Hindlimb muscle (tissue), 1 donor: Measurements from ENCODE around the gene COLEC12. TPM values are rescaled to one million over a fixed set of nuclear protein-coding genes. Genes with fewer than 3 reads are reported as not detected.
A peak's percentile ranks its signal among the peaks of the same experiment; 100 is the strongest.
"Not testable (repeated sequence)": the region's sequence is repeated elsewhere in the genome, so short reads cannot be mapped to it uniquely, and the experiment has no call there.

Source experiments
- DNase-seq: peaks from one replicate; pipeline ENCODE4 v3.0.0-alpha.2; 2013
- polyA plus RNA-seq: library from polyadenylated mRNA; unstranded; fragments of 120-200 nt; gene quantifications from one replicate; pipeline ENCODE4 v1.2.1, GENCODE V29; 2013; ENCODE audit not compliant: insufficient read length

Gene COLEC12
- polyA plus RNA-seq, 1 donor = 45.0 TPM

DNA sequence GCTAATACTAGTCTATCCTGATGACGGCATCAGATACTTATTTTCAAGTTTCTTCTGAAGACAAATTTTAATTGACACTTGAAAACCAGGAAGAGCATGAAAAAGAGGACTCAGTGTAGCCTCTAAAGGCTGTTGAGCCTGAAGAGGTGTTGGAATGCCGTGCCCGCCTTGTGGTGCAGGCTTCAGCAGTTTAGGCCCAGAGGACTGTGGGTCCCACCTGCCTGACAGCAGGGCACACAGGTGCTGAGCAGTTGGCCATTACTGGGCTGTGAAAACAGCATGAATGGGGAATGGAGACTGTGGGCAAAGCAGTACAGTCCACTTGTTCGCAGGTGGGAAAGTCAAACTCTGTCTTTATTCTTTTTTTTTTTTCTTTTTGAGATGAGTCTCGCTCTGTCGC lies 182.9 kb downstream of the COLEC12 start:
- no peak for DNase-seq

DNA sequence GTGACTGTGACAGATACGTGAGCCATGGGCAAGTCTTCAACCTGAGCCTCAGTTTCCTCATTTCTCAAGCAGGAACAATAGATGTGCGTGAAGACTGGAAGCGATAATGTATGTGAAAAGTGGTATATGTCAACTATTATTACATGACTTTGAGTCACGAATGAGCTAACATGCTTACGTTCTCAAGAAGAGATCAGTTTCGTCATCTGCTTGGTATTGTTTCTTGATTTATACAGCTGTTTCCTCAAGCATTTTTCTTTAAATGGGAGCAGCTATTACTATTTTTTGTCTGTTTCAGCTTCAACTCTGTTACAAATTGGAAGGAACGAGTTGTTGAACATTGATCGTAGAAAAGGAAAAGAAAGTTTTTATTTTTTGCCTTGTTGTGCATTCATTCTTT lies 184.1 kb downstream of the COLEC12 start:
- DNase-seq = no peak

DNA sequence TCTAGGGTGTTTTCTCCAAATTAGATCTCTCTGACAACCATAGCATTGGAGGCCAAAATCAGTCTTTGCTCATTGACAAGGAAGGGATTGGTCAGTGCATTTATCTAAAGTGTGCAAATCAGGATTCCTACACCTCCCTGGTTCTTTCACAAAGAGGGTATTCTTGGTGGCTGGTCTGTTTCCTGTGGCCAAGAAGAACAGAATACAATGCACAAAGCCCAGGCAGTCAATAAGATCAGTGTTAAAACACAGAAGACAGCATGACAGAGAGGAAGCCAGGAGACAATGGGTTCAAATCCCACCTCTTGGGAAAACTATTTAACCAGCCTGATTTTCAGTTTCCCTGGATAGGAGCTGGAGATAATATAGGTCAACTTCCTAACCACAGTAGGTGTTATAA lies 186.6 kb downstream of the COLEC12 start:
- no peak for DNase-seq

DNA sequence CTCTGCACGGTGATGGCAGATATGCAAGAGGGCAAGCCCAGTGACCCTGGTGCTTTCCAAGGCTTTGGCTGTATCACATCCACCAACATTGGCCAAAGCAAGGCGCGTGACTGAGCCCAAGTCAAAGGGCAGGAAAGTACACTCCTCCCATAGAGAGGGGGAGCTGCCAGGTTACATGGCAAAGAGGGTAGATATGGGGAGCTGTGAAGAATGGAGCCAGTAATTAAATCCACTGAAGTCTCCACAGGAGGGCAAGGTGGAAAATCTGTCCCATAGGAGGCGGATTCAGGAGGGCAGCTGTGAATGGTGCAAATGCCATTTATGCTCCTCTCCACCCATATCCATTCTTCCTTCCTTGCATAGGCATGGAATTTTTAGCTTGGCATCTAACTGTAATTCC lies 188.1 kb downstream of the COLEC12 start:
- no peak for DNase-seq

DNA sequence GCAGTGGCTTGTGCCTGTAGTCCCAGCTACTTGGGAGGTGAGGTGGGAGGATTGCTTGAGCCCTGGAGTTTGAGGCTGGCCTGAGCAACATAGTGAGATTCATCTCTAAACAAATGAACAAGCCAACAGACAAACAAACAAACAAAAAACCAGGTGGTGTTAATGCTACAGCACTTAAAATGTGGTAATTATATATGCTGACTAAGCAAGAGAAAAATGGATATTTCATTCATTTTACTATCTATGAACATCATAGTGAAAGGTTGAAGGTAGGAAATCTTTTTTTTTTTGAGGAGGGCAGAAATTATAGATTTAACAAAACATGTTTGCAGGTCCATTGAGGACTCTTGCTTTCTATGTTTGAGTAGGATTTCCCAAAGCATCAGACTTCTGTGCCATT lies 190.5 kb downstream of the COLEC12 start:
- DNase-seq = no peak

DNA sequence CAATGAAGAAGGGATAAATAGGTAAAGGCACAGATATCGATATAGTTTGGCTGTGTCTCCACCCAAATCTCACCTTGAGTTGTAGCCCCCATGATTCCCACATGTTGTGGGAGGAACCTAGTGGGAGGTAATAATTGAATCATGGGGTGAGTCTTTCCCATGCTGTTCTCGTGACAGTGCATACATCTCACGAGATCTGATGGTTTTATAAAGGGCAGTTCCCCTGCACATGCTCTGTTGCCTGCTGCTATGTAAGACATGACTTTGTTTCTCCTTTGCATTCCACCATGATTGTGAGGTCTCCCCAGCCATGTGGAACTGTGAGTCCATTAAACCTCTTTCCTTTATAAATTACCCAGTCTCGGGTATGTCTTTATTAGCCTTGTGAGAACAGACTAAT lies 192.4 kb downstream of the COLEC12 start:
- DNase-seq = not testable (repeated sequence)

DNA sequence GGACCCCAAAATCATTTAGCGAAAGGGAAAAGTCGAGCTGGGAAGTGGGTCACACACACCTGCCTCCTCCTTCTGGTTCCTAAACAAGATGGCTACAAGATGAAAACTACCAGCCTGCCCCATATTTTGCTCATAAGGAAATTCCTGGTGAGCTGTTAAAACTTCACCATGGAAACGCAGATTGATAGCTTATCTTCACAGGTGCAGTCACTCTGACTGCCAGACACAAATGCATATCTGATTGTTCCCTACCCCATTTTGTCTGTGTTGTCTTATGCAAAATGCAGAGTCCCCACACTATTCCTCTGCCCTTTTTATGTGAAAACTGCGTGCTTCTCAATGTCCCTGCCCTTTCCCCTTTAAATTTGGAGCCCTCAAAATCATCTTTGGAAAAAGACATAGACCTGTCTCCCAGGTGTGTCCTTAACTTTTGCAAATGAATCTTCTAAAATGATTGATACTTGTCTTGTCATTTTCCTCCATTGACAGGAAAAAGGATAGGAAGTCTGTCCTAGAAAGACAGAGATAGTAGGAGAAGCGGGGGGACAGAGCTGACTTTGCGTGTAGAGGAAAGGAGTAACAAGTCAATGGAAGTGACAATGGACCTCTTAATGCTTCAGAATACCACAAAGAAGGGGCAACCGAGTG lies 193.8 kb downstream of the COLEC12 start:
- DNase-seq = no peak

DNA sequence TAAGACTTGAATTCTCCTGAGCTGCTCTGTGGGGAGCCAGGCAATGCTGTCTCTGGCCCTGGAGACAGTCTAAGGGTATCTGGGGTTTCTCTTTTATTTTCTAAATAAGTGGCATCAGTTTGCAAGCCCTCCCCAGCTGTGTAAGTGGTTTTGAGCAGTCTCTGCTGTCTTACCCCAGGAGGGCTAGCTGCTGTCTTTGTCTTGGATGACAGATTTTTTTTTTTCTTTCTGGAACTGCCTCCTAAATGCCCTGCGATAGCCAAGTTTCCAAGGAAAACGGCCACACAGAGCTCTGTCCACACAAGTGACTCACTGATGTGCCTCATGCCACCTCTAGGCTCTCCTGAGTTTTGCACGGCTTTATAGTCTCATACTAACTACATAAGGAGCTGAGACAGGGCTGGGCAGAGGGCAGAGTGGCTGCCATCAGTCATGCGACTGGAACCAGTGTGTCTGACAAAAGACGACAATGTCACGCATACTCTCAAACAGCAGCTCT lies 195.4 kb downstream of the COLEC12 start:
- no peak for DNase-seq

DNA sequence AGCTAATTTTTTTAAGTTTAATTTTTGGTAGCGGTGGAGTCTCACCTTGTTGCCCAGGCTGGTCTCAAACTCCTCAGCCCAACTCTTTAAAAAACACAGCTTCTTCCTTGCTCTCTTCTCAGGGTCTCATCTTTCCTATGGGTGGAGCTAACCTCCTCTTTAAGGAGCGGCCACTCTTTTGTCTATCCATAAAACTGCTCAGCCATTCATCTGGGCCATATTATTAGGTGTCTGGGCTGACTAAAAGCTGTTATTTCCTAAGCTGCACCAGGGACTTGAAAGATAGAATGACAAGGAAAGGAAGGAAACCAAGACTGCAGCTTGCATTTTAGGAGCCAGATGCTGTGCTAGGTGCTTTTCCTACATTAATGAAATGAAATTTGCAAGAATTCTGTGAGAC lies 196.9 kb downstream of the COLEC12 start:
- DNase-seq = no peak

DNA sequence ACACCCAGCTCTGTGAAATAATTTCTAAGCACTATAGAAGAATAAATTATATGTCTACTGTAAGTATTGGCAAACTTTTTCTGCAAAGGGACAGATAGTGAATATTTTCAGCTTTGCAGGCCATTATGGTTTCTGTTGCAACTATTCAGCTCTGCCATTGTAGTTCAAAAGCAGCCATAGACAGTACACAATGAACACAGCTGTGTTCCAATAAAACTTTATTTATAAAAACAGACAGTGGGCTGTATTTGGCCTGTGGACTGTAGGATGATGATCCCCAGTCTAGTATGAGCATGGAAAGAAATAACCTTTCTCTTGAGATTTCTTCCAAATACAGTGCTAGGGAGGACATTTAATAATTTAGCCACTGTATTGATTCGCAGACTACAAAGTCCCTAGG lies 197.5 kb downstream of the COLEC12 start:
- DNase-seq = no peak

DNA sequence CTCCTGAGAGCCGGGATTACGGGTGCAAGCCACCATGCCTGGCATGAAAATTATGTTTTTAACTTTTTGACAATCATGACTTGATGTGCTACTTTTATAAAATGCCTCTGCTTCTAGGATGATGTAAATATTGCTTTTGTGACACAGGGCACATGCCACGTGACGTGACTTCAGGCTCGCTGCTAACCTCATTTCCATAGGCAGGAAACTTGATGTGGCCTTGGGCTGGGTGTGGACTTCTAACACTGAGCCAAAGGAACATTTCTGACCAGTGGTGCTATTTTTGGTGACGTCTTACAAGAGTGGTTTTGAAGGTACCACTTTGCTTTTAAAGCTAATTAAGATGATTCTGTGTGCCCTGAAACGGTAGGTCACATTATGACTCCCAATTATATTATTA lies 198.4 kb downstream of the COLEC12 start:
- DNase-seq = no peak

DNA sequence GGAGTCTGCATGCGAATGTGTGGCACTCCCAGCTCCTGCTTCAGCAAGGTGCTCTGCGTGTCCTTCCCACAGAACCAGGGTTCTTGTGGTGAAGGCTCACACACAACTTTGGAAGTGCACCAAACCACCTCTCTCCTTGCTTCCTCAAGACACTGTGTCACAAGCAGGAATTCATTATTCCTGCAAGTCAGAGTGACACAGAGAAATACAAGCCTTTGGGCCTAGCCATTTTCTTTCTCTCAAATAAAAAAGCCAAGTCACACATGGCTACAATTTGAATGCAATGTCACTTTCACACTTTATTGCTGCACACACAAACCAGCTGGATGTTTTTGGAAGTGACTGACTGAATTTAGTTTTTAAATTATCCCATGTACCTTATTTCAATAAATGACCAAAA lies 202.6 kb downstream of the COLEC12 start:
- DNase-seq = no peak

DNA sequence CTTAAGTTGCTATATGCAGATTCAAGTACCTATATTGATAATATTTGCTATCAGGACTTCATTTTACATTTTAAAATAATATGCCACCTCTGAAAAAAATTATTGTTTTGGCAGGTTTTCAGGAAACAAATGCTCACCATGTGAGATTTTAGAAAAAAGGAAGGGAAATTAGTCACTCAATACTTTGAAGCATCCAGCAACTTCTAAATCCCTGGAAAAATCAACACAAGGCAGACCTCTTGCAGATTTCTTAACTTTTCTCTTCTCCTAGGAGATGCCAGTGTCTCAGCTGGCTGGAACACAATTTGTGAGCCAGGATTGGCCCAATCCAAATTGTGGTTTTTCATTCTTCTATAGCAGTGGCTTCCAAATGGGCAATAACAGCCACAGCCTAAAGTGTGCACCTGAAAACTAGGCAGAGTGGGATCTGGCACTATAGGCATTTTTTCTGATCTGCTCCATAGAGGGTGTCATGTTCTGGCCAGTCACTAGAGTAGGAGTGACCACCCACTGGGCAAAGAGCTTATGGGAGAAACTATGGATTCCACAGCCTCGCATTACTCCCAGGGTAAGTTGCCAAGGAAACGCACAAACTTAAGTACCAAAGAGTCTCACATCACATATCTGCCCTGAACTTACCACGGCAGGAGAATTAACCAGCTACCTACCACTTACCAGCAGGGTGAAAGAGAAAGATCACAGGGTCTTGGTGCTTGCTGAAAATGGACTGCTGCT lies 204.6 kb downstream of the COLEC12 start:
- DNase-seq = peak; percentile 19

DNA sequence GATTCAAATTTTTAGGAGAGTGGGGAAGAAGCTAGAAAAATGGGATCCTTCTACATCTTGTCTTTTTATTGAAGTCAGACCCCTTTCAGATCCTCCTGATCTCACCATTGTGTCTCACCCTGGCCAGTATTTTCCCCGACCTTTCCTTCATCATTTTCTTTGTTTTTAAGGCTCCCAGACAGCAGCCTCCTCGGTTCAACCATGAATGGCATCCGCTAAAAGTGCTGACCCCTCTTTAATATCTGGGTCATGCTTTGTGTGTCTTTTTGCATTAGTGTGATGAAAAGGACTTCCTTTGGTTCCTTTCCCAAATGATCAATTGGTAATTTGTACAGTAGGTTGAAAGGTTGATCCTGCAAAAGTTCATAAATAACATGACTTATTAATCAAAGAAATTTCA lies 205.9 kb downstream of the COLEC12 start:
- DNase-seq = no peak

DNA sequence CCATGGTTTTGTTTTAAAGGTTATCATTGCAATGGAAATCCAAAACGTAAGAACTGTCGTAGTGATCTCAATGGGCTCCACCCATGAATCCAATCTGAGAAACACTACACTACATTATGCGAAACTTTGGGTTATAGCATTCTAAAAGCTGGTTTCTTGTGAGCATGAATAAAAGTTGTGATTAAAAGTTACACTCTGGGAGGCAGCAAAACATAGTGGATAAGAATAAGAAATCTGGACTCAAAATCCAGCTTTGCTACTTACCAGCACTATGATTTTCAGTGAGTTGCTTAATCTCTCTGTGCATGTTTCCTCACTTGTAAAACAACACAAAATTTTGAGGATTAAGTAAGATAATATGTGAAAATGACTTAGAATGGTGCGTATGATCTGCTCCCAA lies 207.0 kb downstream of the COLEC12 start:
- peak; percentile 34 for DNase-seq

DNA sequence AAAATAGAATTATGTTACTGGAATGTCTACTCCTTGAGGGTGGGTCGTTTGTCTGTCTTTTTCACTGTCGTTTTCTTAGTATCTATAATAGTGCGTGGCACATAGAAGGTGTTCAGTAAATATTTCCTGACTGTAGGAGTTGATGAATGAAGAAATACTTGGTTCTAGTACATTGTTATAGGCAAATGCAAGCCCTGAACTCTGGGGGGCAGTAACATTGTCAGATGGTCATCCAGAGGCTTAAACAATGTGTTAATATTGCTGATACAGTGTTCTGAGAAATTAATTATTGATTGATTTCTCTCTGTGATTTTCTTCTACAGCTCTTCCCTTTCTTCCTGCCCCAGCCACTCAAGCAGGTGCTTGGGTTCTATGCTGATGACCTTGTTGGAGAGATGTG lies 208.2 kb downstream of the COLEC12 start:
- no peak for DNase-seq

DNA sequence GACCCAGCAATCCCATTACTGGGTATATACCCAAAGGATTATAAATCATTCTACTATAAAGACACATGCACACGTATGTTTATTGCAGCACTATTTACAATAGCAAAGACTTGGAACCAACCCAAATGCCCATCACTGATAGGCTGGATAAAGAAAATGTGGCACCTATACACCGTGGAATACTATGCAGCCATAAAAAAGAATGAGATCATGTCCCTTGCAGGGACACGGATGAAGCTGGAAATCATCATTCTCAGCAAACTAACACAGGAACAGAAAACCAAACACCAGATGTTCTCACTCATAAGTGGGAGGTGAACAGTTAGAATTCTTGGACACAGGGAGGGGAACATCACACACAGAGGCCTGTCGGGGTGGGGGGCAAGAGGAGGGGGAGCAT lies 210.5 kb downstream of the COLEC12 start:
- DNase-seq = not testable (repeated sequence)

DNA sequence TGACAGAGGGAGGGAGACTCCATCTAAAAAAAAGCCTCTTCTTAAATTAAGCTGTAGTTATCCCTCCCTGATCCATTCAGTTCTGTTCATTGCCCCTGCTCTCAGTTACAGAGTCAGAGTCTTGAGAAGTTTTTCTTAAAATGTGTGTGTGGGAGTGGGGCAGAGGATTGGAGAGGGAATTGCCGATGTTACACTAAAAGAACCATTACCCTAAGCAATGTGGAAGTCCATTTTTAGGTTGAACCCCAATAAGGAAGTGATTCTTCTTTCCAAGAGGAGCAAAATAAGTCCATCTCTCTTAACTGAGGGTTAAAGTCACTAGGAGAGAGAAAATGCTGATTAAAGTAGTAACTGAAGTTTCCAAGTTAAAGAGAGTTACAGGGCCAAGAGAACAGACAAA lies 211.5 kb downstream of the COLEC12 start:
- DNase-seq = no peak

DNA sequence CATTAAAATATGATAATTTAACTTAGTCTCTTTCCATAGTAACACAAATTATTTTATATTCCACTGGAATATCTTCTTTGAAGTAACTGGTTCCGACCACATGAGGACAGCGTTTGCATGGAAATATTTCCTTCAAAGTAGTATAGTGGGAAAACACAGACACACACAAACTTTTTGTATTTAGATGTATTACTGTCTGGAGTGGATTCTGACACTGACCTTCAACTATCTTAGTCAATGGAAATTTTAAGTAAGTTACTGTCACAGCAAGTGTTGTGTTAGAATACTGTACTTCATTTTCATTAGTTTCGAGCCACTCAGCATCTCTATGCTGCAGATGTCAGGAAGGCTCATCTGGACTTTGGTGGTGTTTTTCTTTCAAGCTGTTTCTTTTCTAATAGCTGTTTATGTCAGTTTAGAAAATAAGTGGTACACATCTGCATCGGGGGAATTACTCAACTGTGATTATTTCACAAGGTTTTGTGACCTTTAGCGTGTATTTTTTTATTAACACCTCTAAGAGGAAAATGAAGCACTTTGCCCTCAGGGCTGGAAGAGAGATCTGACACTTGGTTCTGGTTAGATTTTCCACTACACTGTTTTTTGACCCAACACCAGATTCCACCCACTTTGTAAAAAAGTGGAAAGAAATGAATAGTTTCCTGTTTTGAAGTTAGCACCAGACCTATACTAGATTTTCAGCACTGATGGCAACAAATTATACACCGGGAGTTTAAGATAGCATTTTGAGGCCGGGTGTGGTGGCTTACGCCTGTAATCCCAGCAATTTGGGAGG lies 213.8 kb downstream of the COLEC12 start:
- DNase-seq = peak; percentile 34

DNA sequence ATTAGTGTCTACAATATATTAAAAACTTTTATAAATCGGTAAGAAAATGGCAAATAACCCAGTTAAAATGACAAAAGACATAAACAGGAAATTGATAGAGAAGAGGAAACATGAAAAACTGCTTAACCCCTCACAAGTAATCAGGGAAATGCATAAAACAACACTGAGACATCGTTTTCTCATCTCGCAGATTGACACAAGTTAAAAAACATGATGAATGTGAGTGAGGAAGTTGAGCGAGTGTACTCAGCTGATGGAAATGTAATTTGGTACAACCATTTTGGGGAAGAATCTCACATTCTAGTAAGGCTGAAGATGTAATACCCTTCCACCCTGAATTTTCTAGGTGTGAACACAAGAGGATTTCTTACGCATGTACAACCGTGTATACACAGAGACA lies 214.7 kb downstream of the COLEC12 start:
- DNase-seq = no peak

DNA sequence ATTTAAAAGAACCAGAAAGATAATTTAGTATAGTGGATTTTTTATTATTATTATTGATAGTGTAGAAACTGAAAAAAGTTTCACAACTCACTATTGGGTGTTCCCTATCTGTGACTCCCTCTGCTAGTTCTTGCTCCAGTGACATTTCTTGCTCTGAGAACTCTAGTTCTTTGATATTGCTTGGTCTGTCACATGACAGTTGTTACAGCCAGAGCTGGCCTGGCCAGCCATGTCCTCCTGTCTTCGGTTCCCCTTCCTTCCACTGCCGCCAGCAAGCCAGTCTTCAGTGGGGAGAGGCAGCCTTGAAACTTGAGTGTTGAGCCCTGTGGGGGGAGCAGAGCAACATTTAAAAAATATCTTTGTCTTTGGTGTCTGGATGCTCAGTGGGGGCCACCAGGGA lies 225.0 kb downstream of the COLEC12 start:
- no peak for DNase-seq

DNA sequence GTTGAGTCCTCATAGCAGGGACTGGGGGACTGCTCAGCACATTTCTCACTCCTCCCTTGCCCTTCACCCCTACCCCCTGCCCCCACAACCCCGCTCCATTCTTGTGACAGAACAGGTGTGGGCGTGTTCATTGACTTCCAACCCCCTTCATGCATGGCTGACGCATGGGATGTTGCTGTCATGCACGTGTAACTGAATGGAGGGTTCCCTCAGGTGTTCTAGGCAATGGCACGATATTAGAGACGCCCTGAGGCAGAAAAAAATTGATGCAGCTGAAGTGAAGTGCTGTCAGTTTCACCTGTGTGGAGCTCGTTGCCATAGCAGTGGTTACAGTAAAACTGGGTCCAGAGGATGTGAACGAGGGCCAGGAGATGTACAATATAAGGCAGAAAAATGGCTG lies 226.2 kb downstream of the COLEC12 start:
- DNase-seq = no peak

DNA sequence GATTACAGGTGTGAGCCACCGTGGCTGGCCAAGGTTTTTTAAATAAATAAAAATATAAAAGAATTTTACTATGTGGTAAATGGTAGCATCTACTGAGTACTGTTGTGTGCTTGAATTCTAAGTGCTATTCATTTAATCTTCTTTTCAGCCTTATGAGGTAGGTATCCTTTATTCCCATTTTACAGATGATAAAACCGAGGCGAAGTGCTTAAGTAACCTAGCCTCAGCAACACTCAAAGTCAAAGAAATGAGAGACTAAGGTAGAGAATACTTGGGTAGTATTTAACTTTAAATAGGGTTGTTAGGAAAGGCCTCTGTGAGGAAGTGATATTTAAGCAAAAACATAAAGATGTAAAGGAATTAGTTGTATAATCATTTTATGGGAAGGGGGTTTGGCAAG lies 227.0 kb downstream of the COLEC12 start:
- no peak for DNase-seq

DNA sequence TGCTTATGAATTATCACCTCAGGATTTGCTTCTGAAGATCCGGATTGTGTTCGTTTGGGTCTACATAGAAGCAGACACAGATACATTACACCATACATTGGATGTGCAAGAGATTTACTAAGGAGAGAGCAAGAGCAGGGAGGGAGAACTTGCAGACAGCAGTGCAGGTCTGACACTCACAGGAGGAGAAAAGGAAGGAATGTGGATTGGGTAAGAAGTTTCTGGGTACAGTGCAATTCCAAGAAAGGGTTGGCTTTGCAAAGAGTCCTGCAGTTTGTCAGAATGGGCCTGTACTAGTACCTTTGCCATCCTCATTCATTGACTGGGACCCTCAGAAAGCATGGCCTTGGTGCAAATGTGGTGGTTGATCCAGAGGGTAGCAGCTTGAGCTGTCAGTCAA lies 227.9 kb downstream of the COLEC12 start:
- no peak for DNase-seq
